SK-N-SH (cell line): ENCODE results near the gene FOXF2.

ENCODE experiments used
- CTCF ChIP-seq: fragments of 200-600 bp; sonication (generic); IDR thresholded peaks from 2 replicates; pipeline ENCODE4 v1.6.1; 2017; ENCODE audit warnings: antibody characterized with exemption, mild to moderate bottlenecking, moderate library complexity
- EP300 ChIP-seq, 2 experiments: IDR thresholded peaks; 2 replicates each; pipeline versions ENCODE4 v1.4.0 to v1.6.1; 2012; ENCODE audit warnings: borderline replicate concordance in 1 of 2, low read depth in 1 of 2, low read length in 1 of 2
- EZH2phosphoT487 ChIP-seq: fragments of 200-600 bp; sonication (generic); IDR thresholded peaks from 2 replicates; pipeline ENCODE4 v1.6.1; 2017; ENCODE audit warnings: low read depth, mixed run types, mild to moderate bottlenecking, antibody characterized with exemption, moderate library complexity, borderline replicate concordance
- FOXM1 ChIP-seq: IDR thresholded peaks from 2 replicates; pipeline ENCODE4 v1.4.0; 2012; ENCODE audit warnings: low read depth, mild to moderate bottlenecking
- RCOR1 ChIP-seq: fragments of 150-350 bp; IDR thresholded peaks from 2 replicates; pipeline ENCODE4 v1.6.1; 2017; ENCODE audit warnings: antibody characterized with exemption, low read length

GRCh38 chr6:1387538-1387875, 1.9 kb upstream of the FOXF2 start:
- TF ChIP-seq CTCF (no peak), EP300 (IDR thresholded peaks at IDR 0.05; ENCODE audit: borderline replicate concordance in 1 of 2, low read depth in 1 of 2, low read length in 1 of 2) (no peak), FOXM1 (no peak), RCOR1 (no peak), EZH2phosphoT487 (no peak)
